Measurements from ENCODE around the gene POLR2B.
"Not testable (repeated sequence)": the region's sequence is repeated elsewhere in the genome, so short reads cannot be mapped to it uniquely, and the experiment has no call there.

Gene POLR2B

GRCh38 chr4:57051524-57051923, 72.8 kb downstream of the POLR2B start:
- TF ChIP-seq CTCF (IDR thresholded peaks at IDR 0.05; ENCODE audit: low read depth, low read length) = no peak
- DNase-seq (ENCODE audit: extremely low read depth, low read depth) = no peak

GRCh38 chr4:57053508-57053907, 74.8 kb downstream of the POLR2B start:
- no peak for DNase-seq (ENCODE audit: extremely low read depth, low read depth)

GRCh38 chr4:57055886-57056285, 77.2 kb downstream of the POLR2B start:
- DNase-seq (ENCODE audit: extremely low read depth, low read depth) = no peak
- no peak for TF ChIP-seq CTCF (IDR thresholded peaks at IDR 0.05; ENCODE audit: low read depth, low read length)

More at GRCh38 chr4:57053508-57053907, 74.8 kb downstream of the POLR2B start:
- TF ChIP-seq CTCF (IDR thresholded peaks at IDR 0.05; ENCODE audit: low read depth, low read length) = no peak

- TF ChIP-seq CTCF (IDR thresholded peaks at IDR 0.05; ENCODE audit: low read depth, low read length) = no peak
- no peak for DNase-seq (ENCODE audit: extremely low read depth, low read depth)
Measured at GRCh38 chr4:57059890-57060716, 81.4 kb downstream of the POLR2B start.

GRCh38 chr4:57060717-57061067, 82.0 kb downstream of the POLR2B start:
- DNase-seq (ENCODE audit: extremely low read depth, low read depth) = not testable (repeated sequence)

- no peak for DNase-seq (ENCODE audit: extremely low read depth, low read depth)
- no peak for TF ChIP-seq CTCF (IDR thresholded peaks at IDR 0.05; ENCODE audit: low read depth, low read length)
Measured at GRCh38 chr4:57061395-57061794, 82.7 kb downstream of the POLR2B start.

GRCh38 chr4:57063518-57063917, 84.8 kb downstream of the POLR2B start:
- no peak for TF ChIP-seq CTCF (IDR thresholded peaks at IDR 0.05; ENCODE audit: low read depth, low read length)
- no peak for DNase-seq (ENCODE audit: extremely low read depth, low read depth)

GRCh38 chr4:57064120-57064519, 85.4 kb downstream of the POLR2B start:
- DNase-seq (ENCODE audit: extremely low read depth, low read depth) = no peak
- TF ChIP-seq CTCF (IDR thresholded peaks at IDR 0.05; ENCODE audit: low read depth, low read length) = no peak
